MCF 10A (cell line): ENCODE data around the gene ACP6. TPM values are rescaled to one million over a fixed set of nuclear protein-coding genes. Genes with fewer than 3 reads are reported as not detected.

Experiments
- BruUV-seq: library from RNA; stranded (reverse); fragments of 400-500 nt; replicated peaks from 2 replicates; lab custom pipeline; 2021; lab: Mats Ljungman, UMichigan
- CTCF ChIA-PET: fragments of 300-600 bp; sonication (Branson Sonifier 250); formaldehyde crosslinking; extraction: SDS; loops from one replicate; lab custom pipeline; 2021; ENCODE audit warnings: antibody characterized with exemption, inconsistent platforms; lab: Yijun Ruan, JAX
- POLR2A ChIA-PET: fragments of 300-600, 350-650 bp; sonication (Branson Sonifier 250); formaldehyde crosslinking; extraction: SDS; loops from one replicate; lab custom pipeline; 2020; ENCODE audit warnings: antibody characterized with exemption, inconsistent platforms; lab: Yijun Ruan, JAX
- DNase-seq: peaks from one replicate; pipeline ENCODE4 v3.0.0-alpha.2; 2018; ENCODE audit not compliant: unreplicated experiment
- H3K27ac Mint-ChIP-seq: one replicate; pipeline ENCODE4 v1.8.0; 2022; ENCODE audit warnings: mild to moderate bottlenecking, low read depth, mixed read lengths; ENCODE audit not compliant: unreplicated experiment
- H3K27me3 Mint-ChIP-seq: one replicate; pipeline ENCODE4 v1.8.0; 2022; ENCODE audit warnings: mixed read lengths; ENCODE audit not compliant: insufficient read depth, unreplicated experiment
- H3K36me3 Mint-ChIP-seq: one replicate; pipeline ENCODE4 v1.8.0; 2022; ENCODE audit warnings: mild to moderate bottlenecking, moderate library complexity, mixed read lengths; ENCODE audit not compliant: insufficient read depth, unreplicated experiment
- H3K4me1 Mint-ChIP-seq: one replicate; pipeline ENCODE4 v1.8.0; 2022; ENCODE audit warnings: mixed read lengths; ENCODE audit not compliant: insufficient read depth, unreplicated experiment
- H3K4me3 Mint-ChIP-seq: one replicate; pipeline ENCODE4 v1.8.0; 2022; ENCODE audit warnings: mild to moderate bottlenecking, moderate library complexity, mixed read lengths; ENCODE audit not compliant: unreplicated experiment
- H3K9me3 Mint-ChIP-seq: one replicate; pipeline ENCODE4 v1.8.0; 2022; ENCODE audit warnings: mixed read lengths; ENCODE audit not compliant: unreplicated experiment
- intact Hi-C: fragments of 100-400 bp; cut with micrococcal nuclease; formaldehyde crosslinking; loops from 2 replicates; pipeline ENCODE4 v1.14.1; 2022
- total RNA-seq: library from RNA; stranded (reverse); gene quantifications from 2 replicates; pipeline ENCODE4 v1.2.3, GENCODE V29; 2022
- TF ChIP-seq, protein P1 (sequence below): fragments of 200-600 bp; IDR thresholded peaks from one replicate; pipeline ENCODE4 v1.8.0; 2022; ENCODE audit warnings: antibody characterized with exemption, mild to moderate bottlenecking; ENCODE audit not compliant: unreplicated experiment

The ACP6 gene
- total RNA-seq, 1 experiment from 2014 or later: 40.5 TPM

DNA sequence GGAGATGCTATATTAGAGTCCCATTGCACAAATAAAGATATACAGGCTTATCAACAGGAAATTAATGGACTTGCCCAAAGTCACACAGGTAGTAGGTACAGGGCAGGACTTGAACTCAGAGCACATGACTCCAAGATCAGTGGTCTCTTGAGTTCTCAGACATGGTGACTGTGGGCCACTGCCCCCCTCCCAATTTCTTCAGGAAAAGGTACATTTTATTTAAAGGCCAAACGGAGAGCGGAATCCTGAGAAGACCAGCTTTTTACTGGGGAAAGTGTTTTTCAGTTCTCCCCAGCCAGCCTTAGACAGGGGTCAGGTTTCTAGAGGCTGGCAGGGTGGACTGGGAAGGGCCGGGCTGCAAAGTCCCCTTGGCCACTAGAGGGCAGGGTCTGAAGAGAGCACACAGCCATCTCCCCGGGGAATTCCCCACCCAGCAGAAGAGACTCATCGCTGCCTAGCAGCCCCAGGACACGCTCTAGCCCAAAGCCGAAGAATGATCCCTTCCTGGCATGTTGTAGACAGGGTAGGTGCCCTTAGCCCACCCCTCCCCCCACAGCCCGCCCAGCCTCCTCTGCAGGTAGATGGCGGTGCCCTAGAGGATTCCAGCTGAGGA is 29.7 kb downstream of the ACP6 start:
- Mint-ChIP-seq H3K9me3 (no peaks in the 10 kb centered on the region), H3K27ac (no peak overlapping the region), H3K27me3 (no peaks in the 10 kb centered on the region), H3K36me3 (peaks cover 6% of the 10 kb centered on the region), H3K4me3 (no peak overlapping the region), H3K4me1 (peaks cover 4% of the 10 kb centered on the region)
- intact Hi-C loops: loop anchor here (1.0 kb wide), 2 partner anchors 60 to 252 kb away; no protein-coding TSS in a partner anchor
- peak; percentile 90 for DNase-seq
- POLR2A ChIA-PET: no interaction called here
- CTCF ChIA-PET: interaction anchor here (0.6 to 11.1 kb wide), 54 partner anchors 8 to 535 kb away, joined by 3 to 145 read pairs (median 6); partner anchors contain the start of gene ACP6
- no TSS peak for BruUV-seq
- TF ChIP-seq, protein P1, sequence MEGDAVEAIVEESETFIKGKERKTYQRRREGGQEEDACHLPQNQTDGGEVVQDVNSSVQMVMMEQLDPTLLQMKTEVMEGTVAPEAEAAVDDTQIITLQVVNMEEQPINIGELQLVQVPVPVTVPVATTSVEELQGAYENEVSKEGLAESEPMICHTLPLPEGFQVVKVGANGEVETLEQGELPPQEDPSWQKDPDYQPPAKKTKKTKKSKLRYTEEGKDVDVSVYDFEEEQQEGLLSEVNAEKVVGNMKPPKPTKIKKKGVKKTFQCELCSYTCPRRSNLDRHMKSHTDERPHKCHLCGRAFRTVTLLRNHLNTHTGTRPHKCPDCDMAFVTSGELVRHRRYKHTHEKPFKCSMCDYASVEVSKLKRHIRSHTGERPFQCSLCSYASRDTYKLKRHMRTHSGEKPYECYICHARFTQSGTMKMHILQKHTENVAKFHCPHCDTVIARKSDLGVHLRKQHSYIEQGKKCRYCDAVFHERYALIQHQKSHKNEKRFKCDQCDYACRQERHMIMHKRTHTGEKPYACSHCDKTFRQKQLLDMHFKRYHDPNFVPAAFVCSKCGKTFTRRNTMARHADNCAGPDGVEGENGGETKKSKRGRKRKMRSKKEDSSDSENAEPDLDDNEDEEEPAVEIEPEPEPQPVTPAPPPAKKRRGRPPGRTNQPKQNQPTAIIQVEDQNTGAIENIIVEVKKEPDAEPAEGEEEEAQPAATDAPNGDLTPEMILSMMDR: peak; percentile 96

DNA sequence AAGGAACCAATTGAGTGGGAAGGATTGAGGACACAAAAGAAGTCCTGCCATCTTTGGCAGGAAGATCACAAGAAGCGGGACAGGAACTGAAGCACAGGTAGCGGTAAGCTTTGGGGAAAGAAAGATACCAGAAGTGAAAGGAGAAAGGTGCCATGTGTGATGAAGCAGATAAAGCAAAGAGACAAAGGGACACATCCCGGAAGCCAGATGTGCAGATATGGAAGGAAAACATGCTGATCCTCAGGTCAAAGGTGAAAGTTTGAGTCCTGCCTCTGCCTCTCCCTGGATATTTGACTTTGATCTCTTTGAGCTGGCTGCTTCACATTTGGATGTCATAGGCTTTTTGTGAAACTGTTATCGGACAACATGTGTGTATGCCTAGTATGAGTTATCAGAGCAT is 34.0 kb downstream of the ACP6 start:
- H3K4me1 Mint-ChIP-seq: peaks cover 4% of the 10 kb centered on the region
- no peaks in the 10 kb centered on the region for H3K36me3 Mint-ChIP-seq
- no peak overlapping the region for H3K27ac Mint-ChIP-seq
- no peaks in the 10 kb centered on the region for H3K9me3 Mint-ChIP-seq
- TF ChIP-seq, protein P1: no peak
- ChIA-PET CTCF (interaction anchor here (0.6 to 11.1 kb wide), 10 partner anchors 9 to 256 kb away, joined by 3 to 145 read pairs (median 6); no protein-coding TSS in a partner anchor), POLR2A (interaction anchor here (0.7 kb wide), 1 partner anchor 432 kb away, joined by 3 read pairs; no protein-coding TSS in a partner anchor)
- no peaks in the 10 kb centered on the region for H3K27me3 Mint-ChIP-seq
- DNase-seq: no peak
- BruUV-seq: no TSS peak
- intact Hi-C loops: no loop called here
- H3K4me3 Mint-ChIP-seq: no peak overlapping the region

DNA sequence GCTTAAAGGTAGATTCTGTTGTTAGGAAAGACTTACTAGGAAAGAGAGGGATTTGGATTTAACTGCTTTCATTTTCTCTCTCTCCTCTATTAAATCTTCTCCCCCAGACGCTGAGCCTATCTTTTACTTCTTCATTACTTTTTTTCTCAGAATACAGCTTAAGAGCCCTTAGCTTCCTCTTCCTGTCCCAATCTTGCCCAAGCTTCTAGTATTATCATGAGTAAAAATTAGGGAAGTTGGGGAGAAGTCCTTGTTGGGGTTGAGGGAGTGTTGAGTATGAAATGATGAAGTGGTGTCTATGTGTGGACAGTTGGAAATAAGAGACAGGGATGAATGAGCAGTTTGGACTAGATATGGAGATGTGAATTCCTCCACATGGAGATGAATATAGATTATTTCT is 35.0 kb downstream of the ACP6 start:
- CTCF ChIA-PET: interaction anchor here (0.6 to 11.1 kb wide), 14 partner anchors 9 to 1156 kb away, joined by 3 to 145 read pairs (median 4); no protein-coding TSS in a partner anchor

DNA sequence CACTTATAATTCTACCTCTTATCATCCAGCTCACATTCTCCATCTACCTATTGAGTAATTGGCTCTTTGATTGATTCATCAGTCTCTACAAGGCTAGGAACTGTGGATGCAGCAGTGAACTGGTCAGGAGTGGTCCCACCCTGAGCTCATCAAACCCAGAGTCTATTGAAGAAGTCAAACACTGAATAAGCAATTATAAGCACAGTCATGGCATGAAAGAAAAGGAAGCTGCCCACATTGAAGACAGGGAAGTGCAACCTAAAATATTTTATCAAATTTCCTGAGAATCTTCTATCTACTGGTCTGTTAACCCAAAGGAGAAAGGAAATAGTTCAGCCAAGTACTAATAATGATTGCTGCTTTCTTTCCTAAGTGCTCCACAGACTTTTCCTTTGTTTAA is 35.7 kb downstream of the ACP6 start:
- ChIA-PET CTCF (interaction anchor here (0.6 to 11.1 kb wide), 15 partner anchors 8 to 1156 kb away, joined by 3 to 145 read pairs (median 3); no protein-coding TSS in a partner anchor), POLR2A (no interaction called here)
- Mint-ChIP-seq H3K4me3 (no peak overlapping the region), H3K4me1 (no peaks in the 10 kb centered on the region), H3K27me3 (no peaks in the 10 kb centered on the region), H3K36me3 (no peaks in the 10 kb centered on the region), H3K27ac (no peak overlapping the region), H3K9me3 (no peaks in the 10 kb centered on the region)
- TF ChIP-seq, protein P1: no peak
- no peak for DNase-seq
- intact Hi-C loops: no loop called here
- no TSS peak for BruUV-seq

More for the DNA sequence above, 35.0 kb downstream of the ACP6 start:
- Mint-ChIP-seq H3K9me3 (no peaks in the 10 kb centered on the region), H3K36me3 (no peaks in the 10 kb centered on the region), H3K4me3 (no peak overlapping the region), H3K4me1 (no peaks in the 10 kb centered on the region), H3K27ac (no peak overlapping the region), H3K27me3 (no peaks in the 10 kb centered on the region)
- no peak for DNase-seq
- intact Hi-C loops: no loop called here
- POLR2A ChIA-PET: no interaction called here
- TF ChIP-seq, protein P1: no peak
- BruUV-seq: no TSS peak
